Endothelial cell of umbilical vein (primary cell): ENCODE results near the gene CHAC2. TPM values are rescaled to one million over a fixed set of nuclear protein-coding genes. Genes with fewer than 3 reads are reported as not detected.

ENCODE experiments used
- BruUV-seq: library from RNA; stranded (reverse); fragments of 400-500 nt; replicated peaks from 2 replicates; lab custom pipeline; 2021; lab: Mats Ljungman, UMichigan
- CTCF ChIA-PET: fragments of 300-600, 350-600 bp; sonication (Branson Sonifier 250); formaldehyde crosslinking; loops from one replicate; lab custom pipeline; 2021; ENCODE audit warnings: antibody characterized with exemption, inconsistent platforms; lab: Charles Lee
- POLR2A ChIA-PET: fragments of 300-600, 350-600 bp; sonication (Branson Sonifier 250); formaldehyde crosslinking; loops from one replicate; lab custom pipeline; 2021; ENCODE audit warnings: antibody characterized with exemption, inconsistent platforms; lab: Charles Lee
- DNase-seq: peaks from one replicate; pipeline ENCODE4 v3.0.0-alpha.2; 2011; ENCODE audit warnings: low read depth, low spot score
- FAIRE-seq: peaks from 2 replicates; lab custom pipeline; 2011; peaks lifted over from hg19 to GRCh38; lab: Jason Lieb, UNC
- H2AFZ ChIP-seq: 2 replicates; pipeline ENCODE4 v1.6.0; 2012; ENCODE audit warnings: low read depth, low read length, control low read depth, inconsistent platforms
- H3K27ac ChIP-seq: 2 replicates; pipeline ENCODE4 v1.5.1; 2011; ENCODE audit warnings: low read depth, mild to moderate bottlenecking, control low read depth, low read length, moderate library complexity; ENCODE audit not compliant: insufficient read depth
- H3K27me3 ChIP-seq, 2 experiments: 2 replicates each; pipeline versions ENCODE4 v1.6.0 to v1.6.1; 2011; ENCODE audit warnings: low read length in 2 of 2, mixed read lengths in 1 of 2; ENCODE audit not compliant: control insufficient read depth in 2 of 2, insufficient read depth in 2 of 2
- H3K36me3 ChIP-seq, 2 experiments: 2 replicates in 1 of 2; 3 replicates in 1 of 2; pipeline ENCODE4 v1.5.1; 2011; ENCODE audit warnings: low read length in 2 of 2, mild to moderate bottlenecking in 1 of 2, moderate library complexity in 1 of 2; ENCODE audit not compliant: control insufficient read depth in 2 of 2, insufficient read depth in 2 of 2; ENCODE audit errors: extremely low read depth in 1 of 2
- H3K4me1 ChIP-seq: 3 replicates; pipeline ENCODE4 v1.5.1; 2011; ENCODE audit warnings: mild to moderate bottlenecking, low read length; ENCODE audit not compliant: control insufficient read depth, insufficient read depth; ENCODE audit errors: extremely low read depth
- H3K4me2 ChIP-seq: 2 replicates; pipeline ENCODE4 v1.6.1; 2011; ENCODE audit warnings: low read length, control low read depth, mixed read lengths; ENCODE audit not compliant: insufficient read depth
- H3K4me3 ChIP-seq, 3 experiments: fragments of 200-600 bp in 1 of 3; sonication (generic), shearing (Covaris generic) in 1 of 3; replicated peaks in 1 of 3; 2 replicates each; pipeline ENCODE4 v1.5.1; 2011 to 2016; ENCODE audit warnings: control low read depth in 3 of 3, low read length in 3 of 3, mild to moderate bottlenecking in 2 of 3, inconsistent platforms in 1 of 3, low read depth in 1 of 3, moderate library complexity in 1 of 3; ENCODE audit not compliant: insufficient read depth in 1 of 3
- H3K79me2 ChIP-seq: 2 replicates; pipeline ENCODE4 v1.6.0; 2012; ENCODE audit warnings: low read length, inconsistent platforms; ENCODE audit not compliant: control insufficient read depth, insufficient read depth
- H3K9ac ChIP-seq: replicated peaks from 2 replicates; pipeline ENCODE3; 2011; ENCODE audit warnings: low read length, control low read depth; ENCODE audit not compliant: insufficient read depth; ENCODE audit errors: extremely low read depth
- H3K9me1 ChIP-seq: replicated peaks from 3 replicates; pipeline ENCODE4 v1.6.0; 2011; ENCODE audit warnings: mild to moderate bottlenecking, low read length; ENCODE audit not compliant: control insufficient read depth, insufficient read depth; ENCODE audit errors: extremely low read depth
- H3K9me3 ChIP-seq: replicated peaks from 2 replicates; pipeline ENCODE4 v1.5.1; 2012; ENCODE audit warnings: low read length, inconsistent platforms; ENCODE audit not compliant: control insufficient read depth, insufficient read depth
- H4K20me1 ChIP-seq: replicated peaks from 2 replicates; pipeline ENCODE3; 2011; ENCODE audit warnings: mild to moderate bottlenecking, low read length; ENCODE audit not compliant: control insufficient read depth, insufficient read depth; ENCODE audit errors: extremely low read depth
- CTCF ChIP-seq, 2 donors: IDR thresholded peaks; 1 replicate in 1 of 2; 2 replicates in 1 of 2; pipeline ENCODE4 v1.5.1; 2011; ENCODE audit warnings: low read length in 2 of 2, mild to moderate bottlenecking in 2 of 2, moderate library complexity in 2 of 2, control low read depth in 1 of 2, inconsistent platforms in 1 of 2, low read depth in 1 of 2; ENCODE audit not compliant: insufficient read depth in 1 of 2; ENCODE audit errors: extremely low read depth in 1 of 2
- EZH2 ChIP-seq: IDR thresholded peaks from 2 replicates; pipeline ENCODE4 v1.6.1; 2012; ENCODE audit warnings: borderline replicate concordance, low read depth, mild to moderate bottlenecking, moderate library complexity, low read length, inconsistent platforms; ENCODE audit not compliant: severe bottlenecking
- FOS ChIP-seq: IDR thresholded peaks from 2 replicates; pipeline ENCODE4 v1.6.1; 2011; ENCODE audit warnings: mild to moderate bottlenecking, low read length, moderate library complexity, borderline replicate concordance; ENCODE audit not compliant: insufficient read depth
- GATA2 ChIP-seq: IDR thresholded peaks from 2 replicates; pipeline ENCODE4 v1.7.0; 2011; ENCODE audit warnings: low read depth, mild to moderate bottlenecking, moderate library complexity, mixed read lengths, low read length; ENCODE audit not compliant: insufficient read length, insufficient read depth
- JUN ChIP-seq: IDR thresholded peaks from 2 replicates; pipeline ENCODE4 v1.6.1; 2011; ENCODE audit warnings: borderline replicate concordance, low read depth; ENCODE audit not compliant: insufficient read length, insufficient read depth
- MAX ChIP-seq: IDR thresholded peaks from 2 replicates; pipeline ENCODE4 v1.6.1; 2011; ENCODE audit not compliant: insufficient read depth, insufficient read length
- MYC ChIP-seq: IDR thresholded peaks from one replicate; pipeline ENCODE4 v1.6.1; 2011; ENCODE audit warnings: mild to moderate bottlenecking, low read depth, low read length
- POLR2A ChIP-seq: IDR thresholded peaks from 2 replicates; pipeline ENCODE4 v1.6.1; 2012; ENCODE audit warnings: low read depth, mild to moderate bottlenecking, control low read depth, low read length
- POLR2AphosphoS5 ChIP-seq: IDR thresholded peaks from 2 replicates; pipeline ENCODE4 v1.6.1; 2012; ENCODE audit warnings: low read depth, mild to moderate bottlenecking, control low read depth, low read length, moderate library complexity; ENCODE audit not compliant: insufficient read depth
- dilution Hi-C: fragments of 300-500 bp; cut with MboI; formaldehyde crosslinking; loops from one replicate; pipeline ENCODE4 v1.15.0; 2019; ENCODE audit warnings: low sequenced_read_pairs; ENCODE audit not compliant: extremely low pct_ligation_motif_present
- intact Hi-C: fragments of 100-400 bp; cut with micrococcal nuclease; formaldehyde crosslinking; loops from one replicate; pipeline ENCODE4 v1.10.0; 2022
- polyA plus RNA-seq, 4 experiments: library from polyadenylated mRNA; depleted of rRNA in 3 of 4; stranded (reverse) in 3 of 4; unstranded in 1 of 4; fragments of >200 nt; gene quantifications; 2 replicates each; pipeline versions ENCODE4 v1.2.1 to v1.2.3, GENCODE V29; 2011 to 2012; ENCODE audit warnings: missing spikeins in 1 of 4
- total RNA-seq: library from RNA; stranded (reverse); gene quantifications from 2 replicates; pipeline ENCODE4 v1.2.3, GENCODE V29; 2021

CHAC2 gene
- total and polyA plus RNA-seq, 2 donors (not counting 3 experiments of a cell fraction or from before 2014, with no cell fraction given): 3.4 to 8.3 TPM

GRCh38 chr2:53750041-53750768, 17.4 kb upstream of the CHAC2 start:
- Histone ChIP-seq H3K4me3 (no peak overlapping the region), H3K9me3 (no peaks in the 10 kb centered on the region), H4K20me1 (no peaks in the 10 kb centered on the region), H2AFZ (no peak overlapping the region), H3K36me3 (no peaks in the 10 kb centered on the region), H3K4me1 (peaks cover 3% of the 10 kb centered on the region), H3K79me2 (no peaks in the 10 kb centered on the region), H3K9me1 (no peaks in the 10 kb centered on the region), H3K27me3 (no peaks in the 10 kb centered on the region), H3K4me2 (no peak overlapping the region), H3K27ac (no peak overlapping the region), H3K9ac (no peak overlapping the region)
- intact Hi-C loops: no loop called here
- DNase-seq: no peak
- dilution Hi-C loops: no loop called here
- POLR2A ChIA-PET: no interaction called here
- CTCF ChIA-PET: no interaction called here
- TF ChIP-seq JUN: no peak
- no peak for TF ChIP-seq POLR2A
- TF ChIP-seq GATA2: no peak
- TF ChIP-seq EZH2: no peak
- no peak for TF ChIP-seq MAX
- TF ChIP-seq POLR2AphosphoS5: no peak
- TF ChIP-seq MYC: no peak
- no peak for TF ChIP-seq FOS
- no peak for TF ChIP-seq CTCF (IDR thresholded peaks at IDR 0.05; ENCODE audit: extremely low read depth in 1 of 2, insufficient read depth in 1 of 2, low read depth in 1 of 2, low read length in 2 of 2)
- no TSS peak for BruUV-seq
- no peak for FAIRE-seq
